ENCODE results near the gene AP2M1. TPM values are rescaled to one million over a fixed set of nuclear protein-coding genes. Genes with fewer than 3 reads are reported as not detected.

Gene AP2M1
- total RNA-seq, 1 donor from 2014 or later = 254 TPM

- Mint-ChIP-seq H3K4me1 (peaks cover 37% of the 10 kb centered on the region), H3K27ac (peak overlapping the region; percentile 88), H3K9me3 (no peaks in the 10 kb centered on the region), H3K27me3 (ENCODE audit: low read depth) (no peaks in the 10 kb centered on the region), H3K36me3 (peaks cover 22% of the 10 kb centered on the region), H3K4me3 (peak overlapping the region; percentile 86)
- DNase-seq (ENCODE audit: low spot score in 2 of 2, unreplicated experiment in 2 of 2) = no peak
- no peak for TF ChIP-seq CTCF (IDR thresholded peaks at IDR 0.05; ENCODE audit: unreplicated experiment)
These were observed 390 bp upstream of the AP2M1 start for GRCh38 chr3:184174284-184174645.

- DNase-seq (ENCODE audit: low spot score in 2 of 2, unreplicated experiment in 2 of 2) = no peak
- Mint-ChIP-seq H3K27ac (peak overlapping the region; percentile 98), H3K27me3 (ENCODE audit: low read depth) (no peaks in the 10 kb centered on the region), H3K4me1 (peaks cover 35% of the 10 kb centered on the region), H3K9me3 (no peaks in the 10 kb centered on the region), H3K4me3 (peak overlapping the region; percentile 86), H3K36me3 (peaks cover 29% of the 10 kb centered on the region)
- no peak for TF ChIP-seq CTCF (IDR thresholded peaks at IDR 0.05; ENCODE audit: unreplicated experiment)
These were observed 851 bp downstream of the AP2M1 start for GRCh38 chr3:184175506-184175905.

- no peak for TF ChIP-seq CTCF (IDR thresholded peaks at IDR 0.05; ENCODE audit: unreplicated experiment)
- H3K9me3 Mint-ChIP-seq = no peaks in the 10 kb centered on the region
- peak overlapping the region; percentile 98 for H3K27ac Mint-ChIP-seq
- peaks cover 30% of the 10 kb centered on the region for H3K36me3 Mint-ChIP-seq
- peaks cover 35% of the 10 kb centered on the region for H3K4me1 Mint-ChIP-seq
- no peaks in the 10 kb centered on the region for H3K27me3 Mint-ChIP-seq (ENCODE audit: low read depth)
- H3K4me3 Mint-ChIP-seq = peak overlapping the region; percentile 86
- no peak for DNase-seq (ENCODE audit: low spot score in 2 of 2, unreplicated experiment in 2 of 2)
These were observed 1.3 kb downstream of the AP2M1 start for GRCh38 chr3:184175981-184176376.

- peaks cover 26% of the 10 kb centered on the region for H3K36me3 Mint-ChIP-seq
- H3K4me1 Mint-ChIP-seq = peaks cover 35% of the 10 kb centered on the region
- TF ChIP-seq CTCF (IDR thresholded peaks at IDR 0.05; ENCODE audit: unreplicated experiment) = no peak
- H3K9me3 Mint-ChIP-seq = no peaks in the 10 kb centered on the region
- DNase-seq (ENCODE audit: low spot score in 2 of 2, unreplicated experiment in 2 of 2) = peak in 1 of 2 experiments; percentile 63
- peak overlapping the region; percentile 86 for H3K4me3 Mint-ChIP-seq
- H3K27ac Mint-ChIP-seq = peak overlapping the region; percentile 98
- H3K27me3 Mint-ChIP-seq (ENCODE audit: low read depth) = no peaks in the 10 kb centered on the region
These were observed 2.0 kb downstream of the AP2M1 start for GRCh38 chr3:184176377-184177330.

GRCh38 chr3:184177331-184177731 lies 2.7 kb downstream of the AP2M1 start:
- H3K27ac Mint-ChIP-seq = peak overlapping the region; percentile 98
- no peak for TF ChIP-seq CTCF (IDR thresholded peaks at IDR 0.05; ENCODE audit: unreplicated experiment)
- peaks cover 26% of the 10 kb centered on the region for H3K36me3 Mint-ChIP-seq
- DNase-seq (ENCODE audit: low spot score in 2 of 2, unreplicated experiment in 2 of 2) = no peak
- H3K4me1 Mint-ChIP-seq = peaks cover 35% of the 10 kb centered on the region
- H3K4me3 Mint-ChIP-seq = peak overlapping the region; percentile 86
- no peaks in the 10 kb centered on the region for H3K27me3 Mint-ChIP-seq (ENCODE audit: low read depth)
- H3K9me3 Mint-ChIP-seq = no peaks in the 10 kb centered on the region

Data from mesothelial cell of epicardium (in vitro differentiated cells).